Vagina (tissue), 2 donors: ENCODE measurements around the gene FRMPD1. TPM values are rescaled to one million over a fixed set of nuclear protein-coding genes. Genes with fewer than 3 reads are reported as not detected.

Source experiments
- DNase-seq, 2 donors: peaks; one replicate each; pipeline ENCODE4 v3.0.0-alpha.2; 2017; ENCODE audit errors: extremely low spot score in 2 of 2
- H3K27ac ChIP-seq: fragments of 200-600 bp; sonication (generic); one replicate; pipeline ENCODE4 v1.5.1; 2019
- H3K27me3 ChIP-seq: fragments of 200-600 bp; sonication (generic); one replicate; pipeline ENCODE4 v1.5.1; 2019
- H3K36me3 ChIP-seq, 2 donors: fragments of 200-600 bp; sonication (generic); one replicate each; pipeline ENCODE4 v1.5.1; 2017 to 2019
- H3K4me1 ChIP-seq: fragments of 200-600 bp; sonication (generic); one replicate; pipeline ENCODE4 v1.5.1; 2019
- H3K4me3 ChIP-seq, 2 donors: fragments of 200-600 bp; sonication (generic); 1 replicate in 1 of 2; 2 replicates in 1 of 2; pipeline ENCODE4 v1.5.1; 2016 to 2019
- H3K9me3 ChIP-seq: fragments of 200-600 bp; sonication (generic); one replicate; pipeline ENCODE4 v1.5.1; 2019
- POLR2A ChIP-seq, 2 donors: fragments of 450-650 bp; IDR thresholded peaks; one replicate each; pipeline ENCODE4 v1.6.1; 2017; ENCODE audit warnings: antibody characterized with exemption in 2 of 2, mild to moderate bottlenecking in 2 of 2, moderate library complexity in 2 of 2
- POLR2AphosphoS5 ChIP-seq, 2 donors: sonication (generic); formaldehyde crosslinking; IDR thresholded peaks; one replicate each; pipeline ENCODE4 v1.9.0; 2017; ENCODE audit warnings: antibody characterized with exemption in 2 of 2, mild to moderate bottlenecking in 2 of 2, low read depth in 1 of 2; ENCODE audit not compliant: insufficient read depth in 1 of 2
- intact Hi-C: fragments of 100-400 bp; cut with DNase I; formaldehyde crosslinking; loops from one replicate; pipeline ENCODE4 v1.15.1; 2023
- total RNA-seq: library from RNA; depleted of rRNA; stranded (reverse); fragments of >200 nt; gene quantifications from one replicate; pipeline ENCODE4 v1.2.3, GENCODE V29; 2016
- TF ChIP-seq, protein P1 (sequence below), 3 experiments: fragments of 450-650 bp in 2 of 3; fragments of 200-600 bp in 1 of 3; sonication (generic) in 1 of 3; IDR thresholded peaks; one replicate each; pipeline ENCODE4 v1.5.1; 2017 to 2019; ENCODE audit warnings: antibody characterized with exemption in 3 of 3, mild to moderate bottlenecking in 2 of 3, moderate library complexity in 2 of 3

Gene FRMPD1
- total RNA-seq, 1 donor from 2014 or later = 0.98 TPM

DNA sequence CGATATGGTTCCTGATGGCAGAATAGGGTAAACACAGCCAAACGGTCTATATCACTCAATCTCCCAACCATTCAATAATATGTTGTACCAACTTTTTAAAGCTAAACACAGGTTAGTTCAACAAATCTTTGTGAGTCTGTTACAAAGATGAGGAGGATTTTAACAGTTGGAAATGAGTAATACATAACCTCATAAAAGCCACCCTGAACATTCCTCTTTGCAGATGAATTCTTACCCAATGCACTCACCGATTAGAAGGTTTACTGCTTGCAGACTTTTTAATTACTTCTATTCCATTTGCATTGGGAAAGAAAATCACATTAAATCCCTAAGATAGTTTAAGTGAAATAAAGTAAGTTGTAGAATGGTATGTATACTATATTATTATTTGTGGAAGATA, 79.5 kb downstream of the FRMPD1 start:
- Histone ChIP-seq H3K4me1 (no peaks in the 10 kb centered on the region), H3K27me3 (no peaks in the 10 kb centered on the region), H3K27ac (no peak overlapping the region), H3K9me3 (no peaks in the 10 kb centered on the region), H3K36me3 (no peaks in the 10 kb centered on the region), H3K4me3 (no peak overlapping the region)
- intact Hi-C loops = no loop called here
- no peak for TF ChIP-seq POLR2AphosphoS5 (IDR thresholded peaks at IDR 0.05; ENCODE audit: insufficient read depth in 1 of 2, low read depth in 1 of 2)
- no peak for DNase-seq

DNA sequence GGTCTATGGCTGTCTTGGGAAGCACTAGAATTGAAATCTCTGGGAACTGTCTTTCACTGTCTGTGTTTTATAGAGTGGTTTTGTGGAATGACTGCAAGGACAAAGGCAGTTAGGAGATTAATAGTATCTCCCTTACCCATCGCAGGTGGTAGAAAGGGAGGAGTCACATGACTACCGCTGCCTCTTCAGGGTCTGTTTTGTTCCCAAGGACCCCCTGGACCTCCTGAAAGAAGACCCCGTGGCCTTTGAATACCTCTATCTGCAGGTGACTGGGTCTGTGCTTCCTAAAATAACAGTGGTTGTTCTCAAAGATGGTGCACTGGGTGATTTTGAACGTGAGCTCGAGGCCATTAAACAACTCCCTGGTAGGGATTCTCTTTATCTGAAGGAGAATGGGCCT, 80.1 kb downstream of the FRMPD1 start:
- no peaks in the 10 kb centered on the region for H3K27me3 ChIP-seq
- no peak for DNase-seq
- no peak overlapping the region for H3K27ac ChIP-seq
- H3K4me1 ChIP-seq = no peaks in the 10 kb centered on the region
- TF ChIP-seq, protein P1, sequence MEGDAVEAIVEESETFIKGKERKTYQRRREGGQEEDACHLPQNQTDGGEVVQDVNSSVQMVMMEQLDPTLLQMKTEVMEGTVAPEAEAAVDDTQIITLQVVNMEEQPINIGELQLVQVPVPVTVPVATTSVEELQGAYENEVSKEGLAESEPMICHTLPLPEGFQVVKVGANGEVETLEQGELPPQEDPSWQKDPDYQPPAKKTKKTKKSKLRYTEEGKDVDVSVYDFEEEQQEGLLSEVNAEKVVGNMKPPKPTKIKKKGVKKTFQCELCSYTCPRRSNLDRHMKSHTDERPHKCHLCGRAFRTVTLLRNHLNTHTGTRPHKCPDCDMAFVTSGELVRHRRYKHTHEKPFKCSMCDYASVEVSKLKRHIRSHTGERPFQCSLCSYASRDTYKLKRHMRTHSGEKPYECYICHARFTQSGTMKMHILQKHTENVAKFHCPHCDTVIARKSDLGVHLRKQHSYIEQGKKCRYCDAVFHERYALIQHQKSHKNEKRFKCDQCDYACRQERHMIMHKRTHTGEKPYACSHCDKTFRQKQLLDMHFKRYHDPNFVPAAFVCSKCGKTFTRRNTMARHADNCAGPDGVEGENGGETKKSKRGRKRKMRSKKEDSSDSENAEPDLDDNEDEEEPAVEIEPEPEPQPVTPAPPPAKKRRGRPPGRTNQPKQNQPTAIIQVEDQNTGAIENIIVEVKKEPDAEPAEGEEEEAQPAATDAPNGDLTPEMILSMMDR (IDR thresholded peaks at IDR 0.05) = no peak
- TF ChIP-seq POLR2AphosphoS5 (IDR thresholded peaks at IDR 0.05; ENCODE audit: insufficient read depth in 1 of 2, low read depth in 1 of 2) = no peak
- TF ChIP-seq POLR2A (IDR thresholded peaks at IDR 0.05) = no peak
- intact Hi-C loops = no loop called here
- no peaks in the 10 kb centered on the region for H3K9me3 ChIP-seq
- no peaks in the 10 kb centered on the region for H3K36me3 ChIP-seq
- H3K4me3 ChIP-seq = no peak overlapping the region

DNA sequence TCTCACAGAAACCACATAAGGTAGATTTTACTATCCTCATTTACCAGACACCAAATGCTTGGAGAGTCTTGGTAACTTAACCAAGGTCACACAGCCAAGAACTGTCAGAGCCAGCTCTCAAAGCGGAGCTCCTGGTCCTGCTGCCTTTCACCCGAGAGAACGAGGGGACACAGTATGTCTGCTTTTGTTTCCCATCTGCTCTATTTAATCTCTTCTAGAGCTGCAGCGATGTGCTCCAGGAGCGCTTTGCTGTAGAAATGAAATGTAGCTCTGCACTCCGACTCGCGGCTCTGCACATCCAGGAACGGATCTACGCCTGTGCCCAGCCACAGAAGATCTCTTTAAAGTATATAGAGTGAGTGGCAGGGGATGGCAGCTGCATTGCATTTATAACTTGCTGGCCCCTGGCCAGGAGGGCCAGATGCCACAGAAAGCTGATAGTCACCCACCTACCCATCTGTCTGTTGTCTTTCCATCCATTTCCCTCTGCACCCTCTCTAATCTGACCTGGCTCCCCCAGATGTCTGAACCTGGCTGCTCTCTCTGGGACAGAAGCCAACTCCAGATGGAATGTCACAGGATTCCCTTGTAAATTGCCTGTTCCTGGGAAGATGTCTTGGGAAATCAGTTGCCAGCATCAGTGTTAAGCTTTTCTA, 81.5 kb downstream of the FRMPD1 start:
- H3K27me3 ChIP-seq = no peaks in the 10 kb centered on the region
- no peak for TF ChIP-seq POLR2AphosphoS5 (IDR thresholded peaks at IDR 0.05; ENCODE audit: insufficient read depth in 1 of 2, low read depth in 1 of 2)
- TF ChIP-seq, protein P1 (IDR thresholded peaks at IDR 0.05) = no peak
- TF ChIP-seq POLR2A (IDR thresholded peaks at IDR 0.05) = no peak
- DNase-seq = no peak
- no peaks in the 10 kb centered on the region for H3K36me3 ChIP-seq
- H3K9me3 ChIP-seq = no peaks in the 10 kb centered on the region
- H3K27ac ChIP-seq = no peak overlapping the region
- H3K4me3 ChIP-seq = no peak overlapping the region
- intact Hi-C loops = no loop called here
- H3K4me1 ChIP-seq = no peaks in the 10 kb centered on the region

DNA sequence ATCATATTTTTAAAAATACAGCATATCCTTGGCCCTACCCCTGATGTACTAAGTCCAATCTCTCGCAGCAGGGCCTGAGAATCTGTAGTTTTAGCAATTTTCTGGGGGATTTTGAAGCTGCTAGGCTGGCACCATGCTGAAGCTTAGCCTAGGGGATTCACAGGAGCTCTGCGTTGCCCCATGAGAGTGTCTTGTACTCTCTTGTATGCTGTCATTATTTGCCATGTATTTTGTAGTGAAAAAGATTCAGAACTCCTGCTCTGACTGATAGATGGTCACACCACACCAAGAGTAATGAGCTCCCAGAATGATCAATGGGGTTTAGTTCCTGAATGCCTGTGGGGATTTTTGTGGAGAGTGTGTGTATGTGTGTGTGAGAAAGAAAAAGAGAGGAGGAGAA, 82.2 kb downstream of the FRMPD1 start:
- Histone ChIP-seq H3K27me3 (no peaks in the 10 kb centered on the region), H3K27ac (no peak overlapping the region), H3K4me3 (no peak overlapping the region), H3K4me1 (no peaks in the 10 kb centered on the region), H3K36me3 (no peaks in the 10 kb centered on the region), H3K9me3 (no peaks in the 10 kb centered on the region)
- no peak for DNase-seq
- intact Hi-C loops = no loop called here
- TF ChIP-seq, protein P1 (IDR thresholded peaks at IDR 0.05) = no peak
- TF ChIP-seq POLR2AphosphoS5 (IDR thresholded peaks at IDR 0.05; ENCODE audit: insufficient read depth in 1 of 2, low read depth in 1 of 2) (no peak), POLR2A (IDR thresholded peaks at IDR 0.05) (no peak)

DNA sequence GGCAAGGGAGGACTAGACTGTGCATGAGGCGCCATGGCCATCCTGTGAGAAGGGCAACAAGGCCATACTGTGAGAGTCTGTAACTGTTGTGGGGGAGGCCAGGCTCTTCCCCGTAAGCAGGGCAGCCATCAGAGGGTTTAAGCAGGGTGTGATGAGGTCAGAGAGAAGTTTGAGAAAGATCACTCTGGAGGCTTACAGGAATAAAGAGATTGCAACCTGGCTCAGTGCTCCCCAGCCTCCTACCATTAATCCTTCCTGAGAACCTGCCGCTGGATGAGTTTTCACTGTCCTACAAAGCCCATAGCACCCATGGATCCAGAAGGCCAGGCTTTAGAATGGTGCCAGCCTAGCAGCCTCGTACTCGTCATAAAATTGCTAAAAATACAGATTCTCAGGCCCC, 88.5 kb downstream of the FRMPD1 start:
- H3K4me3 ChIP-seq = no peak overlapping the region
- no peaks in the 10 kb centered on the region for H3K4me1 ChIP-seq
- no peak for DNase-seq
- TF ChIP-seq POLR2AphosphoS5 (IDR thresholded peaks at IDR 0.05; ENCODE audit: insufficient read depth in 1 of 2, low read depth in 1 of 2) (no peak), POLR2A (IDR thresholded peaks at IDR 0.05) (no peak)
- TF ChIP-seq, protein P1 (IDR thresholded peaks at IDR 0.05) = no peak
- no peak overlapping the region for H3K27ac ChIP-seq
- intact Hi-C loops = no loop called here
- H3K36me3 ChIP-seq = no peaks in the 10 kb centered on the region
- no peaks in the 10 kb centered on the region for H3K27me3 ChIP-seq
- H3K9me3 ChIP-seq = no peaks in the 10 kb centered on the region
